DOHH2 (cell line): ENCODE data around the gene PDE6B.

Experiments
- CTCF ChIP-seq: fragments of 200-600 bp; sonication (generic); IDR thresholded peaks from one replicate; pipeline ENCODE4 v1.5.1; 2014; ENCODE audit warnings: antibody characterized with exemption, mild to moderate bottlenecking, low read depth, low read length; ENCODE audit not compliant: poor library complexity, severe bottlenecking
- EZH2phosphoT487 ChIP-seq: fragments of 200-600 bp; sonication (generic); IDR thresholded peaks from 2 replicates; pipeline ENCODE4 v1.6.1; 2017; ENCODE audit warnings: borderline replicate concordance, mild to moderate bottlenecking, antibody characterized with exemption, low read length, moderate library complexity, mixed read lengths

GRCh38 chr4:679104-679481 is 53.7 kb downstream of the PDE6B start:
- TF ChIP-seq EZH2phosphoT487 (no peak), CTCF (no peak)
